Caki2 (cell line): ENCODE data around the gene LETM1. TPM values are rescaled to one million over a fixed set of nuclear protein-coding genes. Genes with fewer than 3 reads are reported as not detected.

Experiments used
- DNase-seq: peaks from one replicate; pipeline ENCODE4 v3.0.0-alpha.2; 2015; ENCODE audit warnings: low read depth
- in situ Hi-C: cut with HindIII; loops from 2 replicates; pipeline ENCODE4 v1.10.0; 2016; ENCODE audit warnings: low sequenced_read_pairs, low pct_unique_long_range_greater_than_20kb, mixed read lengths
- total RNA-seq: library from RNA; depleted of rRNA; stranded (reverse); fragments of >200 nt; shearing (Covaris generic); gene quantifications from 2 replicates; pipeline ENCODE4 v1.2.3, GENCODE V29; 2014; ENCODE audit warnings: low replicate concordance; rRNA removed

Gene LETM1
- total RNA-seq, 1 experiment from 2014 or later, result 28.1 TPM

- DNase-seq, result no peak
- in situ Hi-C loops, result no loop called here
Measured at GRCh38 chr4:1763070-1763549, 92.8 kb downstream of the LETM1 start.

- DNase-seq, result no peak
- in situ Hi-C loops, result no loop called here
Measured at GRCh38 chr4:1762264-1763010, 93.5 kb downstream of the LETM1 start.

Other genes with a start within 250 kb of the LETM1 start
- 3.2 and 5.2 TPM in 2 replicates for gene FAM53A, start 171.8 kb downstream of the LETM1 start, total RNA-seq
- gene SLBP, start 143.8 kb downstream of the LETM1 start, total RNA-seq, result 86.1 and 93.8 TPM in 2 replicates
- 52.7 and 59.2 TPM in 2 replicates for gene TMEM129, start 134.8 kb downstream of the LETM1 start, total RNA-seq
- 106 and 111 TPM in 2 replicates for gene TACC3, start 134.6 kb downstream of the LETM1 start, total RNA-seq
- gene FGFR3, start 62.9 kb downstream of the LETM1 start, total RNA-seq, result 8.6 and 9.6 TPM in 2 replicates
- gene NSD2, start 15.2 kb upstream of the LETM1 start, total RNA-seq, result 54.8 and 67.7 TPM in 2 replicates
- gene NELFA, start 152.8 kb upstream of the LETM1 start, total RNA-seq, result 34.3 and 34.5 TPM in 2 replicates
- gene NAT8L, start 203.2 kb upstream of the LETM1 start, total RNA-seq, result 2.7 and 3.0 TPM in 2 replicates